Prostate gland (tissue), 2 donors: ENCODE measurements around the gene RTN4RL2. TPM values are rescaled to one million over a fixed set of nuclear protein-coding genes. Genes with fewer than 3 reads are reported as not detected.
A peak's percentile ranks its signal among the peaks of the same experiment; 100 is the strongest.

Source experiments
- DNase-seq: peaks from one replicate; pipeline ENCODE4 v3.0.0-alpha.2; 2019; ENCODE audit warnings: low spot score
- H3K27ac ChIP-seq, 2 donors: fragments of 200-600 bp; sonication (generic); 2 replicates each; pipeline ENCODE4 v1.5.1; 2017 to 2019
- H3K27me3 ChIP-seq: fragments of 200-600 bp; sonication (generic); replicated peaks from 2 replicates; pipeline ENCODE4 v1.5.1; 2019; ENCODE audit not compliant: insufficient read depth
- H3K36me3 ChIP-seq, 2 donors: fragments of 200-600 bp; sonication (generic); 1 replicate in 1 of 2; 2 replicates in 1 of 2; pipeline versions ENCODE4 v1.5.1 to v1.8.1; 2017 to 2019
- H3K4me1 ChIP-seq: fragments of 200-600 bp; sonication (generic); replicated peaks from 2 replicates; pipeline ENCODE4 v1.5.1; 2019
- H3K4me3 ChIP-seq, 2 donors: fragments of 200-600 bp; sonication (generic); 2 replicates each; pipeline ENCODE4 v1.5.1; 2017 to 2019
- H3K9me3 ChIP-seq: fragments of 200-600 bp; sonication (generic); 2 replicates; pipeline ENCODE4 v1.5.1; 2017
- CTCF ChIP-seq, 4 experiments: fragments of 200-600 bp in 2 of 4; fragments of 450-650 bp in 2 of 4; sonication (generic) in 2 of 4; IDR thresholded peaks; 1 replicate in 3 of 4; 2 replicates in 1 of 4; pipeline ENCODE4 v1.5.1; 2016 to 2019; ENCODE audit warnings: antibody characterized with exemption in 4 of 4, mild to moderate bottlenecking in 2 of 4, moderate library complexity in 2 of 4
- POLR2A ChIP-seq: fragments of 450-650 bp; IDR thresholded peaks from one replicate; pipeline ENCODE4 v1.6.1; 2016; ENCODE audit warnings: antibody characterized with exemption, mild to moderate bottlenecking
- POLR2AphosphoS5 ChIP-seq: sonication (generic); formaldehyde crosslinking; IDR thresholded peaks from one replicate; pipeline ENCODE4 v1.6.1; 2017; ENCODE audit warnings: antibody characterized with exemption
- WGBS: methylation state at CpG from one replicate; pipeline ENCODE4 v1.1.5; 2018; 5-methylcytosine and 5-hydroxymethylcytosine counted together
- intact Hi-C: fragments of 100-400 bp; cut with DNase I; formaldehyde crosslinking; loops from one replicate; pipeline ENCODE4 v1.14.2; 2022
- total RNA-seq, 2 donors: library from RNA; depleted of rRNA; stranded (reverse); fragments of >200 nt; gene quantifications; one replicate each; pipeline ENCODE4 v1.1.0, GENCODE V29; 2016

Gene RTN4RL2
- total RNA-seq, 2 donors from 2014 or later = 0.51 to 2.0 TPM

DNA sequence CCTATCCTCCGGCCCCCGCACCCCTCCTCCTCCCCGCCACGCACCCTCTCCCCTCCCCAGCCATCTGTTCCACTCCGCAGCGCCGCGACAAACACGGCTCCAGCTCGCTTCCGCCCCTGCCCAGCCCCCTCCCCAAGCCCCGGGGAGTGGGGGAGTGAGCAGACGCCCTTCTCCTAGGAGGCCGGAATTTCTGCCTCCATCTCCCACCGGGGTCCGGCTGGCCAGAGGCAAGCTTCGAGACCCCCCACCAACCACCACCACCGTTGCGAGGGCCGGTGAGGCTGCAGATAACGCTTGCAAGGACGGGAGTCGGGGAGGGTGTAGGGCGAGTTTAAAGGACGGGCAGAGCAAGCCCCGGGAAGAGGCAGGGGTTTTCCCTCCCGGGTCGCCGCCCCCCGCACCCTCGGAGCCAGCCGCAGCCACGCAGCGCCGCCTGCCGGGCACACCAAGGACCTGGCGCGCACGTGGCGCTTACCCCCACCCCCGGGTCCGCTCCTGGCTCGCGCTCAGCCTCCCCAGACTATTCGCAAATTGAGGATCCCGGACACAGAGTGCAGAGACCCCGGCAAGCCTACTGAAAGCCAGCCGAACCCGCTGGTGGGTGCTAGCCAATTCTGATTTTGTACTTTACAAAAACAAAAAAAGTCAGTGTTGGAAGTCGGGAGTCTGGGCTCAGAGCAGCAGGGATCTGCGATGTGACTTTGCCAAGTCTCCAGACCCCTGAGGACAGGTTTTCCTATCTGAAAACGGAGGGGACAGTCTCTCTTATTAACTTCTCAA is 22.6 kb downstream of the RTN4RL2 start:
- Histone ChIP-seq H3K27ac (no peak overlapping the region), H3K4me1 (peaks cover 7% of the 10 kb centered on the region), H3K27me3 (no peaks in the 10 kb centered on the region), H3K4me3 (peak overlapping the region in 1 of 2 donors; percentile 17), H3K9me3 (no peaks in the 10 kb centered on the region), H3K36me3 (no peaks in the 10 kb centered on the region)
- DNase-seq = no peak
- peak; percentile 29 to 77 (median 60) for TF ChIP-seq CTCF (IDR thresholded peaks at IDR 0.05)
- no peak for TF ChIP-seq POLR2A
- 3% methylated on average over 51 of the region's 52 CpGs for WGBS
- intact Hi-C loops = no loop called here

- no peaks in the 10 kb centered on the region for H3K36me3 ChIP-seq
- H3K4me1 ChIP-seq = peaks cover 7% of the 10 kb centered on the region
- no peaks in the 10 kb centered on the region for H3K27me3 ChIP-seq
- 63% methylated on average over 3 of the region's 3 CpGs for WGBS
- intact Hi-C loops = no loop called here
- no peak for DNase-seq
- no peak overlapping the region for H3K27ac ChIP-seq
- H3K4me3 ChIP-seq = no peak overlapping the region
- TF ChIP-seq POLR2AphosphoS5 (no peak), CTCF (IDR thresholded peaks at IDR 0.05) (no peak), POLR2A (no peak)
- no peaks in the 10 kb centered on the region for H3K9me3 ChIP-seq
These were observed 23.2 kb downstream of the RTN4RL2 start for GRCh38 chr11:57483562-57483918.

GRCh38 chr11:57484141-57484710 is 23.9 kb downstream of the RTN4RL2 start:
- Histone ChIP-seq H3K27ac (no peak overlapping the region), H3K36me3 (no peaks in the 10 kb centered on the region), H3K4me3 (no peak overlapping the region), H3K4me1 (peaks cover 7% of the 10 kb centered on the region), H3K9me3 (no peaks in the 10 kb centered on the region), H3K27me3 (no peaks in the 10 kb centered on the region)
- intact Hi-C loops = no loop called here
- TF ChIP-seq CTCF (IDR thresholded peaks at IDR 0.05) (no peak), POLR2AphosphoS5 (no peak), POLR2A (no peak)
- DNase-seq = no peak
- WGBS = 73% methylated on average over 7 of the region's 7 CpGs

- Histone ChIP-seq H3K9me3 (no peaks in the 10 kb centered on the region), H3K36me3 (no peaks in the 10 kb centered on the region), H3K4me3 (no peak overlapping the region), H3K4me1 (peaks cover 7% of the 10 kb centered on the region), H3K27ac (no peak overlapping the region), H3K27me3 (no peaks in the 10 kb centered on the region)
- DNase-seq = no peak
- no peak for TF ChIP-seq CTCF (IDR thresholded peaks at IDR 0.05)
- WGBS = 91% methylated on average over 10 of the region's 10 CpGs
- intact Hi-C loops = no loop called here
These were observed 25.1 kb downstream of the RTN4RL2 start for GRCh38 chr11:57485217-57485990.
